ENCODE data around the gene PNPLA8. TPM values are rescaled to one million over a fixed set of nuclear protein-coding genes. Genes with fewer than 3 reads are reported as not detected.

Gene PNPLA8
- total RNA-seq, 2 donors from 2014 or later = 62.9 to 67.1 TPM

DNA sequence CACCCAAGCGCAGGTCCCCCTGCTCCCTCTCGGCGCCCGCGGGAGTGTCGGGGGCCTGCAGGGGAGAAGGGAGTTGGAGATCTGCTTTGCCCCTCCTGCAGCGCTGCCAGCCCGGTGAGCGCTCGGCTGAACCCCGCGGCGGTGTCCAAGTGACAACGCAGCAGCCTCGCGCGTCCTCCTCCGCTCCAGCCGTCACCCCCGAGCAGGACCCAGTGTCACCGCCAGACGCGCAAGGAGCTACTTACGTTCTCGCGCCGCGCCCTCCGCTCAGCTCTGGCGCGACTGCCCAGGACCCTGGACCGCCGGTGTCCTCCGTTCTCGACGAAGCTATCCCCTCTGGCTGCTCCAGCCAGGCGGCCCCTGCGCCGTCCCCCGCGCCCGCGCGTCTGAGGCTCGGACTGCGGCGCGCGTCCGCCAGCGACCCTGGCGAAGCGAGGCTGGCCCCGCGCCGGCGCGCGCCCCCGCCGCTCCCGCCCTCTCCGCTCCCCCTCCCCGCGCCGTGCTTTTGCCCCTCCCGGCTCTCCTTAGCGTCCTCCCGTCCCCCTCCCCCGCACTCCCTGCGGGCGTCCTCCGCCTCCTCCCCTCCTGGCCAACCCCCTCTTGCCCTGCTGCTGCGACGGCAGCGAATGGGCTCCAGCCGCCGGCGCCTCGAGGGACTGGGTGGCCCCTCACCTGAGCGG, 69.8 kb downstream of the PNPLA8 start, which contains the start of gene NRCAM:
Gene NRCAM, minus strand, starts transcription at position 439 of the 680 bp plus-strand sequence. CDS start 216,372 bp downstream, outside the sequence.
- Mint-ChIP-seq H3K27me3 (peaks cover 67% of the 10 kb centered on the region), H3K4me1 (peaks cover 8% of the 10 kb centered on the region), H3K27ac (no peak within 1 kb of the TSS), H3K36me3 (ENCODE audit: low read depth) (peaks cover 10% of the 10 kb centered on the region), H3K4me3 (peak within 1 kb of the TSS; percentile 68)
- H3K9me3 ChIP-seq (ENCODE audit: control insufficient read depth, low read length, poor library complexity, severe bottlenecking) = no peaks in the 10 kb centered on the region
- no peak for DNase-seq
- ATAC-seq = no peak

DNA sequence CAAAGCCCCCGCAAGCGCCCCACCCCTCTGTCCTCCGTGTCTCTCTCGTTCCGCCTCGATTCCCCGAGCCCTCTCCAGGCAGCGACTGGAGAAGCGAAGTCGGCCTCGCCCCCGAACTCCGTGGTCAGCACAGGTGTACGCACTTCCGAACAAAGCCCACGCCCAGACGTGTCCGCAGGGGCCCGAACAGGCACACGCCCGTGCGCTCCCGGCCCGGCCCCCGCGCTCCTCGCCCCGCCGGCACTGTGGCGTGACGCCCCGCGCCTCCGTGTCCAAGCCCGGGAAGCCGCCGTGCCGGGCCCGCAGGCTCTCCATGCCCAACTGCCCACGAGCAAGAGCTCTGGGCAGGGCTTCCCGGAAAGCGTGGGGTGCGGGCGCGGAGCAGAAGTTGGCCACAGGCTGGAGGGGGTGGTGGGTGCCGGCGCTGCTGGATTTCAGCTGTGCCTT, 70.4 kb downstream of the PNPLA8 start:
- Mint-ChIP-seq H3K4me1 (peaks cover 8% of the 10 kb centered on the region), H3K27ac (no peak overlapping the region), H3K36me3 (ENCODE audit: low read depth) (peaks cover 10% of the 10 kb centered on the region), H3K27me3 (peaks cover 65% of the 10 kb centered on the region), H3K4me3 (peak overlapping the region; percentile 63)
- DNase-seq (no peak), ATAC-seq (no peak)
- no peaks in the 10 kb centered on the region for H3K9me3 ChIP-seq (ENCODE audit: control insufficient read depth, low read length, poor library complexity, severe bottlenecking)

DNA sequence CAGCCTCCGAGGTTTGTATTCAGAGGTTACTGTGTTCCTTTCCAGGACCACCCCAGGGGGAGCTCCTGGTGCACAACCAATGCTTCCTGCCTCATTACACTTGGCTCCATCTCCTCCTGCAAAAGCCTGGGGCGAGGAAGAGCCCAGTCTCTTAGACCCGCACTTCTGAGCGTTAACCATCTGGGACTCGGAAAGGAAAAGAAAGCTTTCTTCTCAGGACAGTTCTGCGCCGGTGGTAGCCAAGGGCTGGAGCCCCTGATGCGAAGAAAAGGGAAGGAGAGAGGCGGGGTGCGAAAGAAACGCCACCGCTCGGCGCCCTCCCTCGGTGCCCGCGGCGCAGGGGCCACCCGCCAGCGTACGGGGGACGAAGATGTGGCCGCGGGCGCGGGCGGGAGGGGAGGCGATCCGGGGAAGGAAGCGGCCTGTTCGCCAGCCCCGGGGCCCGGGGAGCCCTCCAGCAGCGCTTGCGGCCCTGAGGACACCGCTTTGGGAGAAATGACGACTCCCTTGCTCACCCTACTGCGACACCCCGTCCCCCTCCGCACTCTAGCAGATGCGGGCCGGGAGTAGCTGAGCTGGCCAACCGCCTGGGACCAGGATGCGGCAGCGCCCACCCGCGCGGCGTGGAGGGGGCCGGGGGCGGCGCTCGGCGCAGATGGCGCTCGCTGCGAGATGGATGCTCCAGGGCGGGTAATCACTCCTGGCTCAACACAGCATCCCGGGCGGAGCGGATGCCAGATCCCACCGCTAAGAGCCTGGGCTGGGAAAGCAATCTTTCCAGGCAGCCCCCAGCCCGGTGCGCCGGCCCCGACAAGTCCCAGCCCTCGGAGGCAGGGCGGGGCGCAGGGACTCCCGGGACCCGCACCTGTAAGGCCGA, 71.0 kb downstream of the PNPLA8 start:
- peaks cover 8% of the 10 kb centered on the region for H3K4me1 Mint-ChIP-seq
- H3K27ac Mint-ChIP-seq = no peak overlapping the region
- peak overlapping the region; percentile 71 for H3K4me3 Mint-ChIP-seq
- no peaks in the 10 kb centered on the region for H3K9me3 ChIP-seq (ENCODE audit: control insufficient read depth, low read length, poor library complexity, severe bottlenecking)
- DNase-seq (no peak), ATAC-seq (peak; percentile 21)
- peaks cover 10% of the 10 kb centered on the region for H3K36me3 Mint-ChIP-seq (ENCODE audit: low read depth)
- H3K27me3 Mint-ChIP-seq = peaks cover 65% of the 10 kb centered on the region

DNA sequence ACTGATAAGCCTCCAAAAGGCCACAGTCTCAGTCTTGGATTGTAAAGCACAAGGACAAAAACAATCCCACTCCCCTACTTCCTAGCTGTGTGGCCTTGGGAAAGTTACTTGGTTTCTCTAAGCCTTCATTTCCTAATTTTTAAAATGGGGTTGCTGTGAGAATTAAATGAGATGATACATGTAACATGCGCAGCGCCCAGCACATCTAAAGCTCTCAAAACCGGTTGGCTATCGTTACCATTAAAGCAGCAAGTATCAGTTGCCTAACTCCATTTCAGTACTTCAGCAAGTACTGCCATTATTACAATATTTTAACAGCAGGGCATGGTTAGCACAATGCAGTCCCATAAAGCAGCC, 71.6 kb downstream of the PNPLA8 start:
- Mint-ChIP-seq H3K4me3 (peak overlapping the region; percentile 71), H3K27me3 (peaks cover 68% of the 10 kb centered on the region), H3K36me3 (ENCODE audit: low read depth) (peaks cover 10% of the 10 kb centered on the region), H3K4me1 (peaks cover 8% of the 10 kb centered on the region), H3K27ac (no peak overlapping the region)
- ATAC-seq (no peak), DNase-seq (no peak)
- H3K9me3 ChIP-seq (ENCODE audit: control insufficient read depth, low read length, poor library complexity, severe bottlenecking) = no peaks in the 10 kb centered on the region

DNA sequence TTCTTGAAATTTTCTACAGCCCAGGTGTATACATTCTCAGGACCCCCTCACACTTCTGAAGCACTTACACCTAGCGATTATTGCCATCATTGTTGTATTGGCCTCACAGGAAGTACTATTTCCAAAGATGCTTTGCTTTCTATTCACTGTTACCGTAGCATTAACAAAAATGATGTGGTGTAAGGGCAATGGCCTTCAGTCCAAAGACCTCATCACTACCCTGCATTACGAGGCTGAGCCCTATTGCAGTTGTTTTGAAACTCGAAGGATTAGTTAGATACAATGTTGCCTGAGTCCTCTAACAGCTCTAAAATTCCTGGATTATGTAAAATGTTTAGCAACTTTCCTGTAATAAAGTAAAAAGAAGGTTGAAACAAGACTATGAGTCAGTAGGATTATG, 72.6 kb downstream of the PNPLA8 start:
- H3K9me3 ChIP-seq (ENCODE audit: control insufficient read depth, low read length, poor library complexity, severe bottlenecking) = no peaks in the 10 kb centered on the region
- H3K36me3 Mint-ChIP-seq (ENCODE audit: low read depth) = peaks cover 9% of the 10 kb centered on the region
- no peak overlapping the region for H3K27ac Mint-ChIP-seq
- H3K4me1 Mint-ChIP-seq = peaks cover 8% of the 10 kb centered on the region
- H3K4me3 Mint-ChIP-seq = no peak overlapping the region
- ATAC-seq = no peak
- no peak for DNase-seq
- H3K27me3 Mint-ChIP-seq = peaks cover 69% of the 10 kb centered on the region

DNA sequence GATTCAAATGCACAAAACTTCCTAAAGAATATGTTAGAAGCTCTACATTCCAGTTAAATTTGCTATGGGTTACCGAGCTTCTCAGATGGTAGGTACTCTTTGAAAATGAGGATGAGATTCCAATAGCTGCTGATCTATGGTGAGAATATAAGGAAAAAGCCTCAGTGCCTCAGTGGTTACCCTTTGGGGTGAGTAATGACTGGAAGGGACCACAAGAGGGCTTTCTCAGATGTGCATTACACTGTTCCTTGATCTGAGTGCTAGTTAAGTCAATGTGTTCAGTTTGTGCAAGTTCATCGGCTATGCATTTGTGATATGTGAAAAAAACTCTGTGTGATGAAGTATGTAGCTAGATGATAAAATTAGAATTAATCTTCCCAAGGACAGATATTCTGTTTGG, 73.2 kb downstream of the PNPLA8 start:
- Mint-ChIP-seq H3K4me1 (peaks cover 5% of the 10 kb centered on the region), H3K36me3 (ENCODE audit: low read depth) (peaks cover 3% of the 10 kb centered on the region), H3K27ac (no peak overlapping the region), H3K27me3 (peaks cover 67% of the 10 kb centered on the region), H3K4me3 (no peak overlapping the region)
- no peaks in the 10 kb centered on the region for H3K9me3 ChIP-seq (ENCODE audit: control insufficient read depth, low read length, poor library complexity, severe bottlenecking)
- peak; percentile 50 for ATAC-seq
- no peak for DNase-seq

DNA sequence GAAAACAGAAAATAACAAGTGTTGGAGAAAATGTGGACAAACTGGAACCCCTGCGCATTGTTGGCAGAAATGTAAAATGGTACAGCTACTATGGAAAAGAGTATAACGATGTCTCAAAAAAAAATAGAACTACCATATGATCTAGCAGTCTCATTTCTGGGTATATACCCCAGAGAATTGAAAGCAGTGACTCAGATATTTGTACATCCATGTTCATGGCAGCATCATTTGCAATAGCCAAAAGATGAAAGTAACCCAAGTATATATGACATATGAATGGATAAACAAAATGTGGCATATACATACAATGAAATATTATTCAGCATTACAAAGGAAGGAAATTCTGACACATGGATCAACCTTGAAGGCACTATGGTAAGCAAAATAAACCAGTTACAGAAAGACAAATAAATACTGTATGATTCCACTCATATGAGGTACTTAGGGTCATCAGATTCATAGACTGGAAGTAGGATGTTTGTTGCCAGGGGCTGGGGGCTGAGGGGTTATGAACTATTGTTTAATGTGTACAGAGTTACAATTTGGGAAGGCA, 74.6 kb downstream of the PNPLA8 start:
- Mint-ChIP-seq H3K27me3 (peaks cover 61% of the 10 kb centered on the region), H3K27ac (no peak overlapping the region), H3K4me1 (peaks cover 2% of the 10 kb centered on the region), H3K4me3 (no peak overlapping the region), H3K36me3 (ENCODE audit: low read depth) (no peaks in the 10 kb centered on the region)
- no peaks in the 10 kb centered on the region for H3K9me3 ChIP-seq (ENCODE audit: control insufficient read depth, low read length, poor library complexity, severe bottlenecking)
- DNase-seq (no peak), ATAC-seq (no peak)

DNA sequence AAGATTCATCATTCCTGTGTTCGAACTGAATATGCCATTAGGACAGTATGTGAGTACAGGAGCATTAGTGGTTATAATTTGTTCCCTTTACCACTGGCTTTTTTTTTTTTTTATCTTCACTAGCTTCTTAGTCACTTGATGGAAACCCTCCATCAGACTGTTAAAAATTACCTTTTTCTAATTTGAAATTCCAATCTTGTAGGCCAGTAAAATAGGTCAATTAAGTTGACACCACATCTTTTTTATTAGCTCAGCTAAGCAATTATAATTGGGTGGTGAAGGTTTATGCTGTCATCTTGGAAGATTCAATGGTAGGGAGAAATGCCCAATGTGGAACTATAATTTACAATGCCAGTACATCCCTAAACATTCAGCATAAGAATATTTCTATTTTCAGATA, 75.8 kb downstream of the PNPLA8 start:
- H3K4me1 Mint-ChIP-seq = peaks cover 2% of the 10 kb centered on the region

DNA sequence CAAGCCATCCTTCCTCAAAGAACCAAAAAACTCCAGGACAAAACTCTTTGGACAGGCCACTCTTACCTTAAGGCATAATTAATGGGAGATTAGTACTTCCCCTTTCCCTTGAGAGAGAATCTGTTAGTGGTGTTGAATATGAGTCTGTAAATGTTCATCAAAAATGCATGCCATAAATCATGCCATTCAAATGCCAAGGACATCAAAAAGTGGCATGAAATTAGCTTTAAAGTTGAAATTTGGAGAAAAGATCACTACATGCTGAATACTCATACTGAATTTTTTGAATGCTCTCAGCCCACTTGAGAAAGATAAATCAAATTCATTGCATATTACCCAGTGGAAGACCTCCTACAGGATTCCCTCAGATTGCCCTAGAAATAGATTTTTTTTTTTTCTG, 76.4 kb downstream of the PNPLA8 start:
- no peak overlapping the region for H3K27ac Mint-ChIP-seq
- H3K27me3 Mint-ChIP-seq = peaks cover 65% of the 10 kb centered on the region
- H3K4me3 Mint-ChIP-seq = no peak overlapping the region
- ATAC-seq = no peak
- H3K9me3 ChIP-seq (ENCODE audit: control insufficient read depth, low read length, poor library complexity, severe bottlenecking) = no peaks in the 10 kb centered on the region
- DNase-seq = no peak
- peaks cover under 1% of the 10 kb centered on the region for H3K4me1 Mint-ChIP-seq
- H3K36me3 Mint-ChIP-seq (ENCODE audit: low read depth) = no peaks in the 10 kb centered on the region

More for the DNA sequence above, 75.8 kb downstream of the PNPLA8 start:
- Mint-ChIP-seq H3K27me3 (peaks cover 67% of the 10 kb centered on the region), H3K27ac (no peak overlapping the region), H3K4me3 (no peak overlapping the region), H3K36me3 (ENCODE audit: low read depth) (no peaks in the 10 kb centered on the region)
- DNase-seq (no peak), ATAC-seq (no peak)
- no peaks in the 10 kb centered on the region for H3K9me3 ChIP-seq (ENCODE audit: control insufficient read depth, low read length, poor library complexity, severe bottlenecking)

DNA sequence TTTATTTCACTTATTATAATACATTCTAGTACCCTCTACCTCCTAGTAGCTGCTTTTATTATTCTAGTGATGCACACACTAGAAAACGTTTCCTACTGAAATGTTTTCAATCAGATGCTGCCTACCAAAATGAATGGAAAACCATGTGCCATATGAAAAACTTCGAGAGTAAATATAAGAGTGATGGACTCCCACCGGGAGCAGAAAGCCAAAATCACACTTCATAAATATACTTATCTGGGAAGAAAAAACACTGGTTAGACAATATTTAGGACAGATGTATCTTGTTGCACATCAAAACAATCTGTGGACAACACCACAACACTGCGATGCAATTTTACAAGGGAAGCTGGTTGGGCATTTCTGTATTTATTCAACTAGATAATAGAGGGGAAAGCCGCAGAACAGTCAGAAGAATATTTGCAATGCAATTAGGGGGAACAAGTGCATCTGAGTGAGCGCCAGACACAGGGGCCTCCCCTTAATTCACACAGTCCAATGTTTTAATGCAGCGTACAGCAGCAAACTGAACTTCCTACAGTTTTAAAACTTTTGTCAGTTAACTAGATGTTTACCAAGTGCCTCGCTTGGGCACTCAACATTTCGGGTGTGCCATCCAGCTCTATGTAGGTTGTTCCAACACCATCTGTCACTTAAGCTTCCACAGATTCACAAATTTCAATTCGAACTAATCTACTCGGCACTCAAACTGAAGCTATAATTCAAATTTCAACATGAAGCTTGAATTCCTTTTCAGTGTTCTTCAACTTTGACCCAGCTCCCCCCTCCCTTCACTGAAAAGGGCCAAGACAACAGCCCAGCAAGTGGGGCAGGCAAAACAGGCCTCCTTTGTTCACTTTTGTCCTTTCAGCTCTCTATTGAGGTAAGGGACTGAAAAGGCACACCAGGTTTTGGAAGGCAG, 77.1 kb downstream of the PNPLA8 start:
- ATAC-seq (no peak), DNase-seq (no peak)
- Mint-ChIP-seq H3K4me1 (no peaks in the 10 kb centered on the region), H3K4me3 (no peak overlapping the region), H3K27me3 (peaks cover 59% of the 10 kb centered on the region), H3K36me3 (ENCODE audit: low read depth) (no peaks in the 10 kb centered on the region), H3K27ac (no peak overlapping the region)
- no peaks in the 10 kb centered on the region for H3K9me3 ChIP-seq (ENCODE audit: control insufficient read depth, low read length, poor library complexity, severe bottlenecking)

DNA sequence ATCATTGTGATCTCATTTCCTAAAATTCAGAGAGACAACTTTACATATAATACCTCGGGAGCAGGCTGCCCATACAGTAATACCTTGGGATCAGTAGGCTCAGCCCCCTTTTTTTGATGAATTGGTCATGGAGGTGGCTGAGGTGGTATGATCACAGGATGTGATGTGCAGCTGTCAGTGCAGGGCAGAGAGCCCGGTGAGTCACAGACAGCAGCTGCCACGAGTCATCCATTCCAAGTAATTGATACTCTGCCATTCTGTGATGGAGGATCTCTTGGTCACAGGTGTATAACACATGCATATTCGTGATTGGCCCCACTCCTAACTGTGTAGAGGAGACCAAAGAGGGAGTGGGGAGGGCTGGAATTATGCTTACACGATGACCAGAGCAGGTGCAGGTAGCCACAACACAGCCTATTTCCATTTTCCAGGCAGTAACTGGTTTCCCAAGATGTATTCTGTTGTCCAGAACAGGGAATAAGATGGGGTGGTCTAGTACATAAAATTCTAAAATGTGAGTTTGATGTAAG, 83.8 kb downstream of the PNPLA8 start:
- ATAC-seq (no peak), DNase-seq (no peak)
- H3K4me1 Mint-ChIP-seq = no peaks in the 10 kb centered on the region
- no peak overlapping the region for H3K4me3 Mint-ChIP-seq
- H3K36me3 Mint-ChIP-seq (ENCODE audit: low read depth) = no peaks in the 10 kb centered on the region
- peaks cover 24% of the 10 kb centered on the region for H3K27me3 Mint-ChIP-seq
- no peak overlapping the region for H3K27ac Mint-ChIP-seq
- H3K9me3 ChIP-seq (ENCODE audit: control insufficient read depth, low read length, poor library complexity, severe bottlenecking) = no peaks in the 10 kb centered on the region

DNA sequence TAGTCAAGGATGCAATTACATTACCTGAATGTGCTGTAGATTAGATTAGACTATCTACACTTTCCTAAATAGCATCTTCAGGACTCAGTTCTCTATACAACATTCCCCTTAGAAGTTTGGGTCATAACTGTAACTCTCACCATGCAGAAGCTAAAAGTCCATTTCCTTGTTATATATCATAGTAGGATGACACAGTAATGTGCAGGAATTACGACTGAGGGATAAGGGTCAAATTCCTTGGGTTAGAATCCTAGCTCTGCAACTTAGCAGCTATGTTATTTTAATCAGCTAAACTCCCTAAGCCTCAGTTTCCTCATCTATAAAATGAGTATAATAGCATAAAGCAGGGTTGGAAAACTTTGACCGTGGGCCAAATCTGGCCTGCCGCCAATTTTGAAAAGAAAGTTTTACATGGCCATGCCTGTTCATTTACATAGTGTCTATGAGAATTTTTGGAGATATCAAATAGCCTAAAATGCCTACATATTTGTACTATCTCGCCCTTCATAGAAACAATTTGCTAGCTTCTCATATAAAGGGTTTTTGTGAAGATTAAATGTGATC, 84.5 kb downstream of the PNPLA8 start:
- DNase-seq = no peak
- H3K4me1 Mint-ChIP-seq = no peaks in the 10 kb centered on the region
- no peak overlapping the region for H3K27ac Mint-ChIP-seq
- ATAC-seq = no peak
- peaks cover 24% of the 10 kb centered on the region for H3K27me3 Mint-ChIP-seq
- no peak overlapping the region for H3K4me3 Mint-ChIP-seq
- no peaks in the 10 kb centered on the region for H3K36me3 Mint-ChIP-seq (ENCODE audit: low read depth)
- no peaks in the 10 kb centered on the region for H3K9me3 ChIP-seq (ENCODE audit: control insufficient read depth, low read length, poor library complexity, severe bottlenecking)

Measured in T-helper 17 cell (primary cell).